ENCODE results near the gene GCSAM.

GCSAM gene

DNA sequence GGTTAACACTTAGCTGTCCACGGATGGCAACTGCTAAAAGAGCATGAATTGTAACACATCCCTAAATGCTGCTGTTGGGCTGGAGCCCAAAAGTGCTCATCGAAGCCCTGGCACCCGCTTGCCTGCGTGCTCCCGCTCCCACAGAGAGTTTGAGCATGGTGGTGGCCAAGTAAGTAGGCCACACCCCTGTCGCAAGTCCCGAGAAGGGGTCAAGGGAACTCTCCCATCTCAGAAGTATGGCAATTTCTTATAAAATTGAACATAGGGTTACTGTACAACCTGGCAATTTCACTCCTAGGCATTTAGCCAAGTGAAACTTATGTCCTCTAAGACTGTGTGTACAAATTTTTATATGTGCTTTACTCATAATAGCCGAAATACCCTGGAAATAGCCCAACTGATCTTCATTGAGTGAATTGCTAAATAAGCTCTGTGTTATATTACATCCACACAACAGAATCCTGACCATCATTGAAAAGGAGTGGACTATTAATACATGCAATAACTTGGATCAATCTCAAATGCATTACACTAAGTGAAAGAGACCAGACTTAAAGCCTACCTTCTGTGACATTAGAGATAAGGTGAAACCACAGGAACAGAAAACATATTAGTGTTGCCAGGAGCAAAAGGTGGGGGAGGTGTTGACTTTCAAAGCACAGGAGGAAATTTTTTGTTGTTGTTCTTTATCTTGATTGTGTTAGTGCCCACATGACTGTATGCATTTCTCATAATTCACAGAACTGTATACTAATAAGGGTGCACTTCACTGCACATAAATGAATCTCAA lies 1.5 kb upstream of the GCSAM start:
- Histone ChIP-seq H3K27me3 (ENCODE audit: insufficient read depth, low read length) (no peaks in the 10 kb centered on the region), H3F3A (ENCODE audit: insufficient read depth, low read length) (peaks cover 9% of the 10 kb centered on the region; the same call in 1 of the 2 replicates), H4K20me1 (ENCODE audit: insufficient read depth, low read length) (no peaks in the 10 kb centered on the region), H3K9me2 (ENCODE audit: low read depth, low read length) (no peaks in the 10 kb centered on the region), H3K9me3 (ENCODE audit: low read length) (no peaks in the 10 kb centered on the region), H3K9ac (ENCODE audit: low read length) (peak overlapping the region; percentile 96; the same call in 1 of the 2 replicates), H3K4me3 (ENCODE audit: low read depth, low read length, poor library complexity, severe bottlenecking) (peak overlapping the region; percentile 90), H3K27ac (ENCODE audit: low read depth, low read length, poor library complexity, severe bottlenecking) (peak overlapping the region; percentile 94), H2AFZ (ENCODE audit: low read length) (no peak overlapping the region), H3K79me2 (ENCODE audit: insufficient read depth, low read length) (peaks cover 26% of the 10 kb centered on the region), H3K4me1 (ENCODE audit: insufficient read depth, low read length, severe bottlenecking) (peaks cover 66% of the 10 kb centered on the region), H3K4me2 (ENCODE audit: low read length) (peak overlapping the region; percentile 90), H3K36me3 (ENCODE audit: insufficient read depth, low read length) (peaks cover 13% of the 10 kb centered on the region)
- TF ChIP-seq CTCF (IDR thresholded peaks at IDR 0.05; ENCODE audit: low read length) (no peak), EZH2 (IDR thresholded peaks at IDR 0.05; ENCODE audit: borderline replicate concordance, low read length) (no peak)

DNA sequence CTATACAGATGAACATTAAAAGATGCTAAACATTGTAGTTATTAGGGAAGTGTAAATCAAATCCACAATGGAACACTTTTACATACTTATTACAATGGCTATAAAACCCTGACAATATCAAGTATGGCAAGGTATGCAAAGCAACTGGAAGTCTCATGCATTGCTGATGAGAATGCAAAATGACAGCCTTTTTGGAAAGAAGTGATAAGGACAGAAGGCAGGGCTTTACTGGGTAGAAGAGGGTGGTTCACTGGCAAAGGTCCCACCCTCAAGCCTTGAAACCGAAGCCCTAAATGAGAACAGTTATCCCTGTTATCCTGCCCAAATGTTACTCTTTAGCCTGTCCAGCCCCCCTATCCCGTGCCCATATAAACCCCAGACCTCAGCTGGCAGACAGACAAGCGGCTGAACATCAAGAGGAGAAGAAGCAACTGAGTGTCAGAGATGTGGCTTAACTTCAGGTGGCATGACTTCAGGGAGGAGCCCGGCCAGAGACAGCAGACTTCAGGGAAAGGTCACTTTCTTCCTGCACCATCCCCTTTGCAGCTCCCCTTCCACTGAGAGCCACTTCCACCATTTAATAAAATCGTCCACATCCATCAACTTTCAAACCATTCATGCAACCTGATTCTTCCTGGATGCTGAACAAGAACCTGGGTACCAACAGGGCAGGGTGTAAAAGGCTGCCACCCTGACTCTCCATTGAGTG lies 732 bp upstream of the GCSAM start:
- Histone ChIP-seq H4K20me1 (ENCODE audit: insufficient read depth, low read length) (no peaks in the 10 kb centered on the region), H2AFZ (ENCODE audit: low read length) (no peak overlapping the region), H3K36me3 (ENCODE audit: insufficient read depth, low read length) (peaks cover 19% of the 10 kb centered on the region), H3K27me3 (ENCODE audit: insufficient read depth, low read length) (no peaks in the 10 kb centered on the region), H3K9me2 (ENCODE audit: low read depth, low read length) (no peaks in the 10 kb centered on the region), H3K4me3 (ENCODE audit: low read depth, low read length, poor library complexity, severe bottlenecking) (peak overlapping the region; percentile 90), H3K9me3 (ENCODE audit: low read length) (no peaks in the 10 kb centered on the region), H3F3A (ENCODE audit: insufficient read depth, low read length) (peaks cover 14% of the 10 kb centered on the region), H3K4me1 (ENCODE audit: insufficient read depth, low read length, severe bottlenecking) (peaks cover 74% of the 10 kb centered on the region), H3K4me2 (ENCODE audit: low read length) (peak overlapping the region; percentile 90), H3K9ac (ENCODE audit: low read length) (peak overlapping the region; percentile 96), H3K27ac (ENCODE audit: low read depth, low read length, poor library complexity, severe bottlenecking) (peak overlapping the region; percentile 94), H3K79me2 (ENCODE audit: insufficient read depth, low read length) (peaks cover 26% of the 10 kb centered on the region)
- no peak for TF ChIP-seq CTCF (IDR thresholded peaks at IDR 0.05; ENCODE audit: low read length)
- TF ChIP-seq EZH2 (IDR thresholded peaks at IDR 0.05; ENCODE audit: borderline replicate concordance, low read length) = no peak

- Histone ChIP-seq H2AFZ (ENCODE audit: low read length) (no peak overlapping the region), H3K27ac (ENCODE audit: low read depth, low read length, poor library complexity, severe bottlenecking) (peak overlapping the region; percentile 94), H3K4me1 (ENCODE audit: insufficient read depth, low read length, severe bottlenecking) (peaks cover 78% of the 10 kb centered on the region), H3F3A (ENCODE audit: insufficient read depth, low read length) (peaks cover 14% of the 10 kb centered on the region), H3K9ac (ENCODE audit: low read length) (peak overlapping the region; percentile 96), H3K36me3 (ENCODE audit: insufficient read depth, low read length) (peaks cover 31% of the 10 kb centered on the region), H3K27me3 (ENCODE audit: insufficient read depth, low read length) (no peaks in the 10 kb centered on the region), H3K4me2 (ENCODE audit: low read length) (peak overlapping the region; percentile 90), H3K9me3 (ENCODE audit: low read length) (no peaks in the 10 kb centered on the region), H3K4me3 (ENCODE audit: low read depth, low read length, poor library complexity, severe bottlenecking) (peak overlapping the region; percentile 90), H3K79me2 (ENCODE audit: insufficient read depth, low read length) (peaks cover 38% of the 10 kb centered on the region), H3K9me2 (ENCODE audit: low read depth, low read length) (no peaks in the 10 kb centered on the region), H4K20me1 (ENCODE audit: insufficient read depth, low read length) (no peaks in the 10 kb centered on the region)
- TF ChIP-seq CTCF (IDR thresholded peaks at IDR 0.05; ENCODE audit: low read length) (no peak), EZH2 (IDR thresholded peaks at IDR 0.05; ENCODE audit: borderline replicate concordance, low read length) (no peak)
Measured at GRCh38 chr3:112132554-112132953, 494 bp downstream of the GCSAM start.

Data from OCI-LY1 (cell line).